Measurements from ENCODE around the gene SEMA5A. TPM values are rescaled to one million over a fixed set of nuclear protein-coding genes. Genes with fewer than 3 reads are reported as not detected.
"Not testable (repeated sequence)": the region's sequence is repeated elsewhere in the genome, so short reads cannot be mapped to it uniquely, and the experiment has no call there.

Gene SEMA5A
- total RNA-seq, 1 donor from 2014 or later, result 9.3 TPM

- TF ChIP-seq CTCF (IDR thresholded peaks at IDR 0.05), result no peak
- peak in 1 of 2 donors; percentile 19 for TF ChIP-seq POLR2AphosphoS5 (IDR thresholded peaks at IDR 0.05; ENCODE audit: insufficient read depth in 1 of 2, low read depth in 1 of 2)
- no peaks in the 10 kb centered on the region for H3K9me3 ChIP-seq
- no peaks in the 10 kb centered on the region for H3K27me3 ChIP-seq
- intact Hi-C loops (cut with DNase I), result no loop called here
- DNase-seq (ENCODE audit: extremely low spot score in 2 of 2), result no peak
- no peak overlapping the region for H3K27ac ChIP-seq
- no peak overlapping the region for H3K4me3 ChIP-seq
- no peaks in the 10 kb centered on the region for H3K36me3 ChIP-seq
- no peaks in the 10 kb centered on the region for H3K4me1 ChIP-seq
Measured at GRCh38 chr5:9401786-9402472, 143.9 kb downstream of the SEMA5A start.

- DNase-seq (ENCODE audit: extremely low spot score in 2 of 2); H3K36me3 ChIP-seq; H3K4me3 ChIP-seq; H3K27me3 ChIP-seq; H3K27ac ChIP-seq; intact Hi-C loops (cut with DNase I); H3K4me1 ChIP-seq; H3K9me3 ChIP-seq: not testable (repeated sequence)
Measured at GRCh38 chr5:9399783-9400182, 146.1 kb downstream of the SEMA5A start.

- no peaks in the 10 kb centered on the region for H3K27me3 ChIP-seq
- no peaks in the 10 kb centered on the region for H3K9me3 ChIP-seq
- H3K27ac ChIP-seq, result no peak overlapping the region
- no peaks in the 10 kb centered on the region for H3K36me3 ChIP-seq
- intact Hi-C loops (cut with DNase I), result no loop called here
- DNase-seq (ENCODE audit: extremely low spot score in 2 of 2), result no peak
- no peaks in the 10 kb centered on the region for H3K4me1 ChIP-seq
- no peak for TF ChIP-seq CTCF (IDR thresholded peaks at IDR 0.05)
- TF ChIP-seq POLR2AphosphoS5 (IDR thresholded peaks at IDR 0.05; ENCODE audit: insufficient read depth in 1 of 2, low read depth in 1 of 2), result no peak
- TF ChIP-seq POLR2A (IDR thresholded peaks at IDR 0.05), result no peak
- H3K4me3 ChIP-seq, result no peak overlapping the region
Measured at GRCh38 chr5:9399094-9399493, 146.8 kb downstream of the SEMA5A start.

- Histone ChIP-seq H3K36me3 (no peaks in the 10 kb centered on the region), H3K27me3 (no peaks in the 10 kb centered on the region), H3K4me3 (no peak overlapping the region), H3K27ac (no peak overlapping the region), H3K4me1 (no peaks in the 10 kb centered on the region), H3K9me3 (no peaks in the 10 kb centered on the region)
- no peak for TF ChIP-seq POLR2A (IDR thresholded peaks at IDR 0.05)
- TF ChIP-seq CTCF (IDR thresholded peaks at IDR 0.05), result no peak
- TF ChIP-seq POLR2AphosphoS5 (IDR thresholded peaks at IDR 0.05; ENCODE audit: insufficient read depth in 1 of 2, low read depth in 1 of 2), result no peak
- no peak for DNase-seq (ENCODE audit: extremely low spot score in 2 of 2)
- intact Hi-C loops (cut with DNase I), result no loop called here
Measured at GRCh38 chr5:9398227-9398626, 147.6 kb downstream of the SEMA5A start.

- TF ChIP-seq POLR2A (IDR thresholded peaks at IDR 0.05), result no peak
- no peak for TF ChIP-seq POLR2AphosphoS5 (IDR thresholded peaks at IDR 0.05; ENCODE audit: insufficient read depth in 1 of 2, low read depth in 1 of 2)
- no peak for TF ChIP-seq CTCF (IDR thresholded peaks at IDR 0.05)
- intact Hi-C loops (cut with DNase I), result no loop called here
- H3K9me3 ChIP-seq, result no peaks in the 10 kb centered on the region
- H3K4me1 ChIP-seq, result no peaks in the 10 kb centered on the region
- H3K27me3 ChIP-seq, result no peaks in the 10 kb centered on the region
- DNase-seq (ENCODE audit: extremely low spot score in 2 of 2), result no peak
- H3K36me3 ChIP-seq, result no peaks in the 10 kb centered on the region
- H3K4me3 ChIP-seq, result no peak overlapping the region
- no peak overlapping the region for H3K27ac ChIP-seq
Measured at GRCh38 chr5:9396285-9396770, 149.5 kb downstream of the SEMA5A start.
